ENCODE results near the gene ZNF787.

Gene ZNF787

DNA sequence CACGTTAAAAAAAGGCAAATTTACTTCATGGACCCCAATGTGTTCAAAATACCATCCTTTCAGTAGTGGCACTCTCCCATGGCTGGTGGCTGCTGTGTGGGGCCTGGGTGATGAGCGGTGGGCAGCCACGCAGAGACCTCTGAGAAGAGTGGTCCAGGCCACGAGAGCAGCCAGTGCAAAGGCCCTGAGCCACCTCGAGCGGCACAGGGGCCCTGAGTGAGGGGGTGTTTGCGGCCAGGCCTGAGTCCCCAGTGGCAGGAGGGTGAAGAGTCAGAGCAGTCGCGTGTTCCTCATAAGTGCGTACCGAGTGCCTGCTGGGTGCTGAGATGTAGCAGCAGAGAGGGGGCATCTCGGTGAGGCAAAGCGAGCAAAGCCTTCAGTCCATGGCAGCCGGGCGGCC lies 27.0 kb upstream of the ZNF787 start:
- Histone ChIP-seq H3K9ac (ENCODE audit: low read length) (no peak overlapping the region), H2AFZ (ENCODE audit: low read depth, low read length) (no peak overlapping the region), H3K79me2 (ENCODE audit: low read length) (peaks cover 56% of the 10 kb centered on the region), H3K27ac (ENCODE audit: low read length) (no peak overlapping the region), H3K4me1 (ENCODE audit: low read length) (no peaks in the 10 kb centered on the region), H3K9me3 (ENCODE audit: insufficient read depth, low read length) (no peaks in the 10 kb centered on the region), H3K4me2 (ENCODE audit: low read length) (no peak overlapping the region), H4K20me1 (ENCODE audit: insufficient read depth, low read length) (peaks cover 16% of the 10 kb centered on the region; the same call in 1 of the 2 replicates), H3K27me3 (ENCODE audit: low read depth, low read length) (no peaks in the 10 kb centered on the region), H3K4me3 (ENCODE audit: low read length) (no peak overlapping the region), H3K36me3 (replicated peaks; ENCODE audit: low read depth, low read length) (peaks cover 26% of the 10 kb centered on the region)
- TF ChIP-seq, protein P1, sequence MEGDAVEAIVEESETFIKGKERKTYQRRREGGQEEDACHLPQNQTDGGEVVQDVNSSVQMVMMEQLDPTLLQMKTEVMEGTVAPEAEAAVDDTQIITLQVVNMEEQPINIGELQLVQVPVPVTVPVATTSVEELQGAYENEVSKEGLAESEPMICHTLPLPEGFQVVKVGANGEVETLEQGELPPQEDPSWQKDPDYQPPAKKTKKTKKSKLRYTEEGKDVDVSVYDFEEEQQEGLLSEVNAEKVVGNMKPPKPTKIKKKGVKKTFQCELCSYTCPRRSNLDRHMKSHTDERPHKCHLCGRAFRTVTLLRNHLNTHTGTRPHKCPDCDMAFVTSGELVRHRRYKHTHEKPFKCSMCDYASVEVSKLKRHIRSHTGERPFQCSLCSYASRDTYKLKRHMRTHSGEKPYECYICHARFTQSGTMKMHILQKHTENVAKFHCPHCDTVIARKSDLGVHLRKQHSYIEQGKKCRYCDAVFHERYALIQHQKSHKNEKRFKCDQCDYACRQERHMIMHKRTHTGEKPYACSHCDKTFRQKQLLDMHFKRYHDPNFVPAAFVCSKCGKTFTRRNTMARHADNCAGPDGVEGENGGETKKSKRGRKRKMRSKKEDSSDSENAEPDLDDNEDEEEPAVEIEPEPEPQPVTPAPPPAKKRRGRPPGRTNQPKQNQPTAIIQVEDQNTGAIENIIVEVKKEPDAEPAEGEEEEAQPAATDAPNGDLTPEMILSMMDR (IDR thresholded peaks at IDR 0.05; ENCODE audit: low read depth, low read length) = no peak
- TF ChIP-seq EZH2phosphoT487 (IDR thresholded peaks at IDR 0.05; ENCODE audit: low read depth) = no peak

DNA sequence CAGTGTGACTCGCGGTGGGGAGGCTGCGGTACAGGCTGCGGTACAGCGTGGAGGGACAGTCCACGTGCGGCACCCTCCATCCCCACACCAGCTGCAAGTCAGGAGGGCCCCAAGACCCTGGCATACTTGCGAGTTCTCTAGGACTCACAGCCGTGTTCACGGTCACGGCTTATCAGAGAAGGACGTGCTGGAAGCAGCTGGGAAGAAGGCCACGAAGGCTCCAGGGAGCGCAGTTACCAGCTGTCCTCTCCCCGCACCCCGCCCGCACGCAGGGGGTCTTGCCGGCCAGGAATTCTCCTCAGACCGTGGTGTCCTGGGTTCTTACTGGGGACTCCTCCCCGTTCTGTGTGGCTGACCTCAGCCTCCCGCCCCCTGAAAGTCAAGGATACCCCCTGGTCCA lies 26.2 kb upstream of the ZNF787 start:
- no peak for TF ChIP-seq EZH2phosphoT487 (IDR thresholded peaks at IDR 0.05; ENCODE audit: low read depth)
- TF ChIP-seq, protein P1 (IDR thresholded peaks at IDR 0.05; ENCODE audit: low read depth, low read length) = no peak
- no peak overlapping the region for H3K4me2 ChIP-seq (ENCODE audit: low read length)
- 0 out of 2 replicates have a peak, but pooled peaks cover 4% of the 10 kb centered on the region for H3K4me1 ChIP-seq (ENCODE audit: low read length)
- H2AFZ ChIP-seq (ENCODE audit: low read depth, low read length) = no peak overlapping the region
- H3K9ac ChIP-seq (ENCODE audit: low read length) = no peak overlapping the region
- H3K79me2 ChIP-seq (ENCODE audit: low read length) = peaks cover 56% of the 10 kb centered on the region
- H3K27me3 ChIP-seq (ENCODE audit: low read depth, low read length) = no peaks in the 10 kb centered on the region
- H3K9me3 ChIP-seq (ENCODE audit: insufficient read depth, low read length) = no peaks in the 10 kb centered on the region
- peaks cover 9% of the 10 kb centered on the region; the same call in 1 of the 2 replicates for H4K20me1 ChIP-seq (ENCODE audit: insufficient read depth, low read length)
- H3K4me3 ChIP-seq (ENCODE audit: low read length) = no peak overlapping the region
- peaks cover 33% of the 10 kb centered on the region for H3K36me3 ChIP-seq (replicated peaks; ENCODE audit: low read depth, low read length)
- no peak overlapping the region for H3K27ac ChIP-seq (ENCODE audit: low read length)

DNA sequence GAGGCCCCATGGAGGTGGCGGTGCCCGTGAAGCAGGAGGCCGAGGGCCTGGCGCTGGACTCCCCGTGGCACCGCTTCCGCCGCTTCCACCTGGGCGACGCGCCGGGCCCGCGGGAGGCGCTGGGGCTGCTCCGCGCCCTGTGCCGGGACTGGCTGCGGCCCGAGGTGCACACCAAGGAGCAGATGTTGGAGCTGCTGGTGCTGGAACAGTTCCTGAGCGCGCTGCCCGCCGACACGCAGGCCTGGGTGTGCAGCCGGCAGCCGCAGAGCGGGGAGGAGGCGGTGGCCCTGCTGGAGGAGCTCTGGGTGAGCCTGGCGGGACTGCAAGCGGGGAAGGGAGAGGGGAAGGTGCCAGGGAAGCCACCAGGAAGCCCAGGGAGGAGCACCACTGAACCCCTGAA lies 25.8 kb upstream of the ZNF787 start:
- H2AFZ ChIP-seq (ENCODE audit: low read depth, low read length) = no peak overlapping the region
- H3K27ac ChIP-seq (ENCODE audit: low read length) = no peak overlapping the region
- H3K9ac ChIP-seq (ENCODE audit: low read length) = no peak overlapping the region
- peaks cover 33% of the 10 kb centered on the region for H3K36me3 ChIP-seq (replicated peaks; ENCODE audit: low read depth, low read length)
- peaks cover 9% of the 10 kb centered on the region; the same call in 1 of the 2 replicates for H4K20me1 ChIP-seq (ENCODE audit: insufficient read depth, low read length)
- no peaks in the 10 kb centered on the region for H3K9me3 ChIP-seq (ENCODE audit: insufficient read depth, low read length)
- no peaks in the 10 kb centered on the region for H3K27me3 ChIP-seq (ENCODE audit: low read depth, low read length)
- H3K4me2 ChIP-seq (ENCODE audit: low read length) = no peak overlapping the region
- peaks cover 8% of the 10 kb centered on the region for H3K4me1 ChIP-seq (ENCODE audit: low read length)
- H3K79me2 ChIP-seq (ENCODE audit: low read length) = peaks cover 59% of the 10 kb centered on the region
- H3K4me3 ChIP-seq (ENCODE audit: low read length) = no peak overlapping the region
- TF ChIP-seq, protein P1 (IDR thresholded peaks at IDR 0.05; ENCODE audit: low read depth, low read length) = no peak
- TF ChIP-seq EZH2phosphoT487 (IDR thresholded peaks at IDR 0.05; ENCODE audit: low read depth) = no peak

DNA sequence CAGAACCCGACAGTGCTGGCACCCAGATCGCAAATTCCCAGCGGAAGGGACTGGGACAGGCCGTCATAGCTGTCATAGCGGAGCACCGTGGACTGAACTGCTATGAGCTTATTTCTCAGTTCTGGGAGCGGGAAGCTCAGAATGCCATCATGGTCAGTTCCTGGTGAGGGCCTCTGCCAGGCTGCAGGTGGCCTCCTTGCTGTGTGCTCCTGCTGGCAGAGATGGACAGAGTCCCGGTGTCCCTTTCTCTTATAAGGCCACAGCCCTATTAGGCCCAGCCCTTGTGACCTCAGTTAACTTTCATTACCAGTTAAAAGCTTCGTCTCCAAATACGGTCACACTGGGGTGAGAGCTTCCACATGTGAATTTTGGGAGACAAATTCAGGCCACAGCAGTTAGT lies 24.6 kb upstream of the ZNF787 start:
- H3K4me3 ChIP-seq (ENCODE audit: low read length) = no peak overlapping the region
- H3K4me1 ChIP-seq (ENCODE audit: low read length) = peaks cover 11% of the 10 kb centered on the region
- H2AFZ ChIP-seq (ENCODE audit: low read depth, low read length) = no peak overlapping the region
- H4K20me1 ChIP-seq (ENCODE audit: insufficient read depth, low read length) = peaks cover 6% of the 10 kb centered on the region; the same call in 1 of the 2 replicates
- H3K9me3 ChIP-seq (ENCODE audit: insufficient read depth, low read length) = no peaks in the 10 kb centered on the region
- peaks cover 59% of the 10 kb centered on the region for H3K79me2 ChIP-seq (ENCODE audit: low read length)
- H3K27me3 ChIP-seq (ENCODE audit: low read depth, low read length) = no peaks in the 10 kb centered on the region
- TF ChIP-seq, protein P1 (IDR thresholded peaks at IDR 0.05; ENCODE audit: low read depth, low read length) = no peak
- no peak for TF ChIP-seq EZH2phosphoT487 (IDR thresholded peaks at IDR 0.05; ENCODE audit: low read depth)
- no peak overlapping the region for H3K4me2 ChIP-seq (ENCODE audit: low read length)
- peaks cover 33% of the 10 kb centered on the region for H3K36me3 ChIP-seq (replicated peaks; ENCODE audit: low read depth, low read length)
- no peak overlapping the region for H3K9ac ChIP-seq (ENCODE audit: low read length)
- H3K27ac ChIP-seq (ENCODE audit: low read length) = no peak overlapping the region

Data from OCI-LY3 (cell line).